Stomach (tissue), 4 donors: Measurements from ENCODE around the gene KIAA1191.

Experiments used
- POLR2A ChIP-seq, 4 donors: fragments of 450-650 bp; IDR thresholded peaks; one replicate each; pipeline ENCODE4 v1.6.1; 2016; ENCODE audit warnings: antibody characterized with exemption in 4 of 4, control low read depth in 2 of 4, mild to moderate bottlenecking in 1 of 4, moderate library complexity in 1 of 4
- POLR2AphosphoS5 ChIP-seq, 3 donors: sonication (generic); formaldehyde crosslinking; IDR thresholded peaks; one replicate each; pipeline ENCODE4 v1.6.1; 2016; ENCODE audit warnings: antibody characterized with exemption in 3 of 3

GRCh38 chr5:176406436-176407052, 45.0 kb upstream of the KIAA1191 start:
- TF ChIP-seq POLR2AphosphoS5 (IDR thresholded peaks at IDR 0.05) (no peak), POLR2A (IDR thresholded peaks at IDR 0.05) (no peak)
